Keratinocyte (primary cell): ENCODE data around the gene ASCL2. TPM values are rescaled to one million over a fixed set of nuclear protein-coding genes. Genes with fewer than 3 reads are reported as not detected.

Source experiments
- DNase-seq: peaks from one replicate; pipeline ENCODE4 v3.0.0-alpha.2; 2011; ENCODE audit warnings: low read depth, missing footprints, low spot score
- FAIRE-seq: peaks from 2 replicates; lab custom pipeline; 2011; peaks lifted over from hg19 to GRCh38; lab: Jason Lieb, UNC
- H2AFZ ChIP-seq: 2 replicates; pipeline ENCODE4 v1.6.0; 2012; ENCODE audit warnings: low read length, control low read depth, inconsistent platforms; ENCODE audit not compliant: control insufficient read depth
- H3K27ac ChIP-seq: 2 replicates; pipeline ENCODE4 v1.5.1; 2011; ENCODE audit warnings: low read length; ENCODE audit not compliant: control insufficient read depth, insufficient read depth
- H3K27me3 ChIP-seq: 3 replicates; pipeline ENCODE4 v1.6.0; 2011; ENCODE audit warnings: low read length; ENCODE audit not compliant: control insufficient read depth, insufficient read depth; ENCODE audit errors: extremely low read depth
- H3K36me3 ChIP-seq, 2 experiments: 2 replicates in 1 of 2; 3 replicates in 1 of 2; pipeline ENCODE4 v1.5.1; 2011; ENCODE audit warnings: low read length in 2 of 2, mild to moderate bottlenecking in 1 of 2; ENCODE audit not compliant: control insufficient read depth in 2 of 2, insufficient read depth in 2 of 2; ENCODE audit errors: extremely low read depth in 1 of 2
- H3K4me1 ChIP-seq: 3 replicates; pipeline ENCODE4 v1.5.1; 2011; ENCODE audit warnings: low read length; ENCODE audit not compliant: control insufficient read depth, insufficient read depth; ENCODE audit errors: extremely low read depth
- H3K4me2 ChIP-seq: 3 replicates; pipeline ENCODE4 v1.6.0; 2011; ENCODE audit warnings: low read depth, low read length; ENCODE audit not compliant: control insufficient read depth, insufficient read depth; ENCODE audit errors: extremely low read depth
- H3K4me3 ChIP-seq, 3 experiments: fragments of 200-600 bp in 1 of 3; sonication (generic) in 1 of 3; 2 replicates in 2 of 3; 3 replicates in 1 of 3; pipeline ENCODE4 v1.5.1; 2011 to 2016; ENCODE audit warnings: low read length in 3 of 3, mild to moderate bottlenecking in 3 of 3, control low read depth in 2 of 3, inconsistent platforms in 1 of 3, low read depth in 1 of 3, mixed read lengths in 1 of 3, mixed run types in 1 of 3, moderate library complexity in 1 of 3; ENCODE audit not compliant: control insufficient read depth in 2 of 3, insufficient read depth in 2 of 3; ENCODE audit errors: extremely low read depth in 1 of 3
- H3K79me2 ChIP-seq: 2 replicates; pipeline ENCODE4 v1.6.0; 2012; ENCODE audit warnings: low read length; ENCODE audit not compliant: control insufficient read depth, insufficient read depth
- H3K9ac ChIP-seq: 3 replicates; pipeline ENCODE4 v1.6.0; 2011; ENCODE audit warnings: low read length; ENCODE audit not compliant: control insufficient read depth, insufficient read depth; ENCODE audit errors: extremely low read depth
- H3K9me1 ChIP-seq: 3 replicates; pipeline ENCODE4 v1.6.0; 2011; ENCODE audit warnings: low read length; ENCODE audit not compliant: control insufficient read depth, insufficient read depth; ENCODE audit errors: extremely low read depth
- H3K9me3 ChIP-seq: 2 replicates; pipeline ENCODE4 v1.5.1; 2012; ENCODE audit warnings: low read depth, low read length; ENCODE audit not compliant: control insufficient read depth
- H4K20me1 ChIP-seq: 3 replicates; pipeline ENCODE4 v1.6.0; 2011; ENCODE audit warnings: low read length; ENCODE audit not compliant: control insufficient read depth, insufficient read depth; ENCODE audit errors: extremely low read depth
- CTCF ChIP-seq, 3 experiments: IDR thresholded peaks in 1 of 3; conservative IDR thresholded peaks in 1 of 3; optimal IDR thresholded peaks in 1 of 3; 2 replicates in 2 of 3; 3 replicates in 1 of 3; pipeline versions ENCODE3 to v1.5.1; 2011; ENCODE audit warnings: low read length in 3 of 3, mild to moderate bottlenecking in 3 of 3, moderate library complexity in 2 of 3, control low read depth in 1 of 3, inconsistent platforms in 1 of 3; ENCODE audit not compliant: insufficient read depth in 2 of 3; ENCODE audit errors: extremely low read depth in 1 of 3
- EZH2 ChIP-seq: IDR thresholded peaks from one replicate; pipeline ENCODE4 v1.6.1; 2012; ENCODE audit warnings: inconsistent platforms, mild to moderate bottlenecking, low read length, moderate library complexity
- dilution Hi-C: fragments of 300-500 bp; cut with MboI; formaldehyde crosslinking; loops from one replicate; pipeline ENCODE4 v1.7.0; 2020; ENCODE audit warnings: low sequenced_read_pairs; ENCODE audit not compliant: extremely low pct_ligation_motif_present
- polyA plus RNA-seq, 5 experiments: library from polyadenylated mRNA; depleted of rRNA in 3 of 5; stranded (reverse) in 3 of 5; stranded (forward) in 1 of 5; unstranded in 1 of 5; fragments of >200 nt; gene quantifications; 1 replicate in 1 of 5; 2 replicates in 3 of 5; 3 replicates in 1 of 5; pipeline versions ENCODE4 v1.2.1 to v1.2.3, GENCODE V29; 2011 to 2012; ENCODE audit warnings: missing spikeins in 2 of 5, low read depth in 1 of 5, low replicate concordance in 1 of 5

ASCL2 gene
- polyA plus RNA-seq, 1 donor (not counting 4 experiments of a cell fraction or from before 2014, with no cell fraction given) = 0.26 TPM

- TF ChIP-seq CTCF (optimal IDR thresholded peaks at IDR 0.05 in 1 of 3, IDR thresholded peaks at IDR 0.05 in 1 of 3, conservative IDR thresholded peaks at IDR 0.05 in 1 of 3; ENCODE audit: extremely low read depth in 1 of 3, insufficient read depth in 2 of 3, low read length in 3 of 3) = no peak
- no peak for TF ChIP-seq EZH2
- no peak overlapping the region for H2AFZ ChIP-seq
- H3K36me3 ChIP-seq = no peaks in the 10 kb centered on the region
- H3K9me1 ChIP-seq = no peaks in the 10 kb centered on the region
- H3K79me2 ChIP-seq = no peaks in the 10 kb centered on the region
- no peaks in the 10 kb centered on the region for H4K20me1 ChIP-seq
- no peak overlapping the region for H3K4me2 ChIP-seq
- DNase-seq (no peak), FAIRE-seq (no peak)
- H3K9me3 ChIP-seq = no peaks in the 10 kb centered on the region
- dilution Hi-C loops = no loop called here
- H3K27ac ChIP-seq = no peak overlapping the region
- no peak overlapping the region for H3K9ac ChIP-seq
- H3K4me1 ChIP-seq = no peaks in the 10 kb centered on the region
- no peak overlapping the region for H3K4me3 ChIP-seq
- no peaks in the 10 kb centered on the region for H3K27me3 ChIP-seq
These were observed 38.3 kb upstream of the ASCL2 start for GRCh38 chr11:2308713-2309112.

GRCh38 chr11:2307501-2308331 lies 37.3 kb upstream of the ASCL2 start:
- Histone ChIP-seq H3K4me3 (no peak overlapping the region), H3K27me3 (no peaks in the 10 kb centered on the region), H3K36me3 (no peaks in the 10 kb centered on the region), H3K79me2 (no peaks in the 10 kb centered on the region), H3K9me3 (no peaks in the 10 kb centered on the region), H3K9ac (no peak overlapping the region), H2AFZ (no peak overlapping the region), H4K20me1 (no peaks in the 10 kb centered on the region), H3K9me1 (no peaks in the 10 kb centered on the region), H3K4me1 (no peaks in the 10 kb centered on the region), H3K4me2 (no peak overlapping the region), H3K27ac (no peak overlapping the region)
- TF ChIP-seq EZH2 (no peak), CTCF (optimal IDR thresholded peaks at IDR 0.05 in 1 of 3, IDR thresholded peaks at IDR 0.05 in 1 of 3, conservative IDR thresholded peaks at IDR 0.05 in 1 of 3; ENCODE audit: extremely low read depth in 1 of 3, insufficient read depth in 2 of 3, low read length in 3 of 3) (no peak)
- FAIRE-seq (no peak), DNase-seq (no peak)
- dilution Hi-C loops = no loop called here
